Rectal smooth muscle tissue (tissue), 1 donor: ENCODE results near the gene SMOC1.

Source experiments
- H3K27ac ChIP-seq: one replicate; pipeline ENCODE4 v1.7.0; 2013; ENCODE audit warnings: low read depth, low read length, inconsistent platforms
- H3K27me3 ChIP-seq: one replicate; pipeline ENCODE4 v1.7.0; 2013; ENCODE audit warnings: low read length; ENCODE audit not compliant: control insufficient read depth, insufficient read depth
- H3K36me3 ChIP-seq: one replicate; pipeline ENCODE4 v1.7.0; 2013; ENCODE audit warnings: low read length; ENCODE audit not compliant: control insufficient read depth, insufficient read depth
- H3K4me1 ChIP-seq: one replicate; pipeline ENCODE4 v1.7.0; 2013; ENCODE audit warnings: low read length; ENCODE audit not compliant: control insufficient read depth, insufficient read depth
- H3K4me3 ChIP-seq: one replicate; pipeline ENCODE4 v1.7.0; 2013; ENCODE audit warnings: low read length
- H3K9ac ChIP-seq: one replicate; pipeline ENCODE4 v1.7.0; 2013; ENCODE audit warnings: low read length

The SMOC1 gene

GRCh38 chr14:70059545-70059944, 180.3 kb downstream of the SMOC1 start:
- Histone ChIP-seq H3K4me1 (no peaks in the 10 kb centered on the region), H3K27ac (no peak overlapping the region), H3K27me3 (no peaks in the 10 kb centered on the region), H3K36me3 (no peaks in the 10 kb centered on the region), H3K9ac (no peak overlapping the region), H3K4me3 (no peak overlapping the region)

- H3K4me3 ChIP-seq = no peak overlapping the region
- no peak overlapping the region for H3K9ac ChIP-seq
- no peak overlapping the region for H3K27ac ChIP-seq
- H3K27me3 ChIP-seq = no peaks in the 10 kb centered on the region
- H3K36me3 ChIP-seq = no peaks in the 10 kb centered on the region
- H3K4me1 ChIP-seq = no peaks in the 10 kb centered on the region
These were observed 181.9 kb downstream of the SMOC1 start for GRCh38 chr14:70061108-70061507.

- no peak overlapping the region for H3K4me3 ChIP-seq
- no peaks in the 10 kb centered on the region for H3K36me3 ChIP-seq
- no peaks in the 10 kb centered on the region for H3K27me3 ChIP-seq
- H3K4me1 ChIP-seq = no peaks in the 10 kb centered on the region
- H3K27ac ChIP-seq = no peak overlapping the region
- no peak overlapping the region for H3K9ac ChIP-seq
These were observed 185.1 kb downstream of the SMOC1 start for GRCh38 chr14:70064136-70064865.

- H3K27me3 ChIP-seq = no peaks in the 10 kb centered on the region
- H3K4me1 ChIP-seq = no peaks in the 10 kb centered on the region
- H3K27ac ChIP-seq = no peak overlapping the region
- no peak overlapping the region for H3K4me3 ChIP-seq
- no peak overlapping the region for H3K9ac ChIP-seq
- no peaks in the 10 kb centered on the region for H3K36me3 ChIP-seq
These were observed 188.6 kb downstream of the SMOC1 start for GRCh38 chr14:70067810-70068209.

- H3K36me3 ChIP-seq = no peaks in the 10 kb centered on the region
- no peaks in the 10 kb centered on the region for H3K27me3 ChIP-seq
- H3K27ac ChIP-seq = no peak overlapping the region
- no peaks in the 10 kb centered on the region for H3K4me1 ChIP-seq
- H3K9ac ChIP-seq = no peak overlapping the region
- H3K4me3 ChIP-seq = no peak overlapping the region
These were observed 190.0 kb downstream of the SMOC1 start for GRCh38 chr14:70069186-70069585.

GRCh38 chr14:70073924-70074566, 194.8 kb downstream of the SMOC1 start:
- H3K27ac ChIP-seq = no peak overlapping the region
- no peaks in the 10 kb centered on the region for H3K36me3 ChIP-seq
- no peak overlapping the region for H3K4me3 ChIP-seq
- H3K9ac ChIP-seq = no peak overlapping the region
- H3K27me3 ChIP-seq = no peaks in the 10 kb centered on the region
- H3K4me1 ChIP-seq = no peaks in the 10 kb centered on the region

- Histone ChIP-seq H3K27ac (no peak overlapping the region), H3K4me1 (no peaks in the 10 kb centered on the region), H3K27me3 (no peaks in the 10 kb centered on the region), H3K36me3 (no peaks in the 10 kb centered on the region), H3K9ac (no peak overlapping the region), H3K4me3 (no peak overlapping the region)
These were observed 197.8 kb downstream of the SMOC1 start for GRCh38 chr14:70077005-70077404.

- H3K36me3 ChIP-seq = no peaks in the 10 kb centered on the region
- H3K9ac ChIP-seq = no peak overlapping the region
- no peak overlapping the region for H3K4me3 ChIP-seq
- H3K27me3 ChIP-seq = no peaks in the 10 kb centered on the region
- H3K27ac ChIP-seq = no peak overlapping the region
- no peaks in the 10 kb centered on the region for H3K4me1 ChIP-seq
These were observed 198.5 kb downstream of the SMOC1 start for GRCh38 chr14:70077720-70078119.

- no peak overlapping the region for H3K27ac ChIP-seq
- H3K9ac ChIP-seq = no peak overlapping the region
- H3K4me1 ChIP-seq = no peaks in the 10 kb centered on the region
These were observed 199.1 kb downstream of the SMOC1 start for GRCh38 chr14:70078329-70078728.

GRCh38 chr14:70080076-70080475, 200.9 kb downstream of the SMOC1 start:
- no peak overlapping the region for H3K27ac ChIP-seq
- H3K9ac ChIP-seq = no peak overlapping the region
- no peaks in the 10 kb centered on the region for H3K4me1 ChIP-seq
- H3K27me3 ChIP-seq = no peaks in the 10 kb centered on the region
- no peak overlapping the region for H3K4me3 ChIP-seq
- no peaks in the 10 kb centered on the region for H3K36me3 ChIP-seq

More at GRCh38 chr14:70078329-70078728, 199.1 kb downstream of the SMOC1 start:
- Histone ChIP-seq H3K36me3 (no peaks in the 10 kb centered on the region), H3K4me3 (no peak overlapping the region), H3K27me3 (no peaks in the 10 kb centered on the region)
